COLO668 (cell line): ENCODE results near the gene TRIM50.
"Not testable (repeated sequence)": the region's sequence is repeated elsewhere in the genome, so short reads cannot be mapped to it uniquely, and the experiment has no call there.

Experiments
- DNase-seq: peaks from one replicate; lab custom pipeline; 2025; ENCODE audit not compliant: unreplicated experiment; lab: John Stamatoyannopoulos, UW

The TRIM50 gene

GRCh38 chr7:73327922-73328321 lies at the start of gene TRIM50, which contains the start of gene FKBP6:
TSS of gene TRIM50 (minus strand) at chr7:73328082. CDS start at chr7:73324787, 3,295 bp downstream.
TSS of gene FKBP6 (plus strand) at chr7:73328161. CDS start at chr7:73328429, 268 bp downstream.
- DNase-seq = not testable (repeated sequence)

- DNase-seq = no peak
These were observed 49.0 kb upstream of the TRIM50 start for GRCh38 chr7:73376671-73377412.

GRCh38 chr7:73376262-73376661 lies 48.4 kb upstream of the TRIM50 start:
- not testable (repeated sequence) for DNase-seq

- no peak for DNase-seq
These were observed 45.9 kb upstream of the TRIM50 start for GRCh38 chr7:73373741-73374140.

GRCh38 chr7:73369622-73370021 lies 41.7 kb upstream of the TRIM50 start:
- DNase-seq = no peak

GRCh38 chr7:73369009-73369408 lies 41.1 kb upstream of the TRIM50 start:
- no peak for DNase-seq

GRCh38 chr7:73366990-73367389 lies 39.1 kb upstream of the TRIM50 start:
- DNase-seq = no peak

GRCh38 chr7:73366127-73366526 lies 38.2 kb upstream of the TRIM50 start:
- no peak for DNase-seq

GRCh38 chr7:73364006-73364728 lies 36.3 kb upstream of the TRIM50 start:
- no peak for DNase-seq

GRCh38 chr7:73363225-73364005 lies 35.5 kb upstream of the TRIM50 start:
- DNase-seq = no peak

- DNase-seq = not testable (repeated sequence)
These were observed 32.7 kb upstream of the TRIM50 start for GRCh38 chr7:73360590-73360989.

- no peak for DNase-seq
These were observed 32.0 kb upstream of the TRIM50 start for GRCh38 chr7:73359746-73360375.

GRCh38 chr7:73359306-73359705 lies 31.4 kb upstream of the TRIM50 start:
- DNase-seq = no peak

GRCh38 chr7:73358590-73359275 lies 30.9 kb upstream of the TRIM50 start:
- peak; percentile 18 for DNase-seq

- no peak for DNase-seq
These were observed 28.3 kb upstream of the TRIM50 start for GRCh38 chr7:73356159-73356558.

- no peak for DNase-seq
These were observed 26.9 kb upstream of the TRIM50 start for GRCh38 chr7:73354821-73355220.

- no peak for DNase-seq
These were observed 26.3 kb upstream of the TRIM50 start for GRCh38 chr7:73354196-73354595.

GRCh38 chr7:73353243-73353642 lies 25.4 kb upstream of the TRIM50 start:
- peak; percentile 16 for DNase-seq

- DNase-seq = no peak
These were observed 24.9 kb upstream of the TRIM50 start for GRCh38 chr7:73352784-73353183.

GRCh38 chr7:73351447-73352167 lies 23.7 kb upstream of the TRIM50 start:
- no peak for DNase-seq
